Measurements from ENCODE around the gene EFR3B.
"Not testable (repeated sequence)": the region's sequence is repeated elsewhere in the genome, so short reads cannot be mapped to it uniquely, and the experiment has no call there.

EFR3B gene

GRCh38 chr2:25041928-25042320 lies at the start of gene EFR3B:
Gene EFR3B (plus strand): TSS chr2:25042076. CDS start chr2:25042313, 237 bp downstream.
- peak; percentile 92 for DNase-seq

GRCh38 chr2:24993406-24994145 lies 48.3 kb upstream of the EFR3B start:
- no peak for DNase-seq

- DNase-seq = no peak
These were observed 47.6 kb upstream of the EFR3B start for GRCh38 chr2:24994146-24994724.

GRCh38 chr2:24999097-24999496 lies 42.8 kb upstream of the EFR3B start:
- DNase-seq = not testable (repeated sequence)

- DNase-seq = no peak
These were observed 41.8 kb upstream of the EFR3B start for GRCh38 chr2:25000036-25000435.

- no peak for DNase-seq
These were observed 41.2 kb upstream of the EFR3B start for GRCh38 chr2:25000503-25001324.

GRCh38 chr2:25001325-25001637 lies 40.6 kb upstream of the EFR3B start:
- DNase-seq = no peak

GRCh38 chr2:25002066-25002465 lies 39.8 kb upstream of the EFR3B start:
- DNase-seq = no peak

GRCh38 chr2:25009954-25010353 lies 31.9 kb upstream of the EFR3B start:
- no peak for DNase-seq

- not testable (repeated sequence) for DNase-seq
These were observed 30.5 kb upstream of the EFR3B start for GRCh38 chr2:25011342-25011741.

GRCh38 chr2:25014631-25015030 lies 27.2 kb upstream of the EFR3B start:
- DNase-seq = no peak

- DNase-seq = no peak
These were observed 23.2 kb upstream of the EFR3B start for GRCh38 chr2:25018681-25019080.

- no peak for DNase-seq
These were observed 20.0 kb upstream of the EFR3B start for GRCh38 chr2:25021791-25022362.

GRCh38 chr2:25023333-25023732 lies 18.5 kb upstream of the EFR3B start:
- DNase-seq = no peak

- DNase-seq = no peak
These were observed 16.5 kb upstream of the EFR3B start for GRCh38 chr2:25025229-25026007.

GRCh38 chr2:25026008-25026530 lies 15.8 kb upstream of the EFR3B start:
- DNase-seq = no peak

GRCh38 chr2:25029183-25029554 lies 12.7 kb upstream of the EFR3B start:
- no peak for DNase-seq

- no peak for DNase-seq
These were observed 11.2 kb upstream of the EFR3B start for GRCh38 chr2:25030702-25031101.

GRCh38 chr2:25032094-25032493 lies 9.8 kb upstream of the EFR3B start:
- peak; percentile 5 for DNase-seq

- DNase-seq = no peak
These were observed 9.0 kb upstream of the EFR3B start for GRCh38 chr2:25032901-25033300.

- no peak for DNase-seq
These were observed 7.8 kb upstream of the EFR3B start for GRCh38 chr2:25034081-25034480.

- no peak for DNase-seq
These were observed 6.2 kb upstream of the EFR3B start for GRCh38 chr2:25035537-25036220.
